ENCODE data around the gene CKLF. TPM values are rescaled to one million over a fixed set of nuclear protein-coding genes. Genes with fewer than 3 reads are reported as not detected.

The CKLF gene
- polyA plus RNA-seq, 3 donors, result 285 to 430 (median 374) TPM

DNA sequence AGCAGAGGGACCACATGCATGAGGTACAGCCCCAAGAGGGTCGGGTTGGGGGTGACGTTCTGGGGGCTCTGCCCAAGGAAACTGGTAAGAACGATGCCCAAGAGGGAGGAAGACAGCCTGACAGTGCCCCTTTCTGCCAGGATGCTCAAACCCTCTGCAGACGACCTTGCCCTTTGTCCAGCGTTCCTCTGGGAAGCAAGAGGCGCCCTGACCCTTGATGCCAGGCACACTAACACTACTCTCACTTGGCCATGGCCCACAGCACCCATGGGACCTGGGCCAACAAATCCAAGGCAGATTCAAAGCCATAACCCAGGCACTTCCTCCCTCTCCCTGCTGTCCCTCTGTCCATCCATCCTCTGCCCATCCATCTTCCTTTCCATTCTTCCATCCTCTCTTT is 22.9 kb upstream of the CKLF start:
- Histone ChIP-seq H3K4me2 (replicated peaks; ENCODE audit: extremely low read depth, low read length, poor library complexity, severe bottlenecking) (no peak overlapping the region), H4K20me1 (ENCODE audit: insufficient read depth, low read length) (no peaks in the 10 kb centered on the region), H3K27me3 (ENCODE audit: control insufficient read depth in 2 of 2, insufficient read depth in 2 of 2, low read length in 2 of 2) (no peaks in the 10 kb centered on the region), H3K36me3 (replicated peaks in 1 of 2; ENCODE audit: control insufficient read depth in 1 of 2, insufficient read depth in 2 of 2, low read length in 2 of 2) (peaks cover 50 to 59% of the 10 kb centered on the region in 2 donors), H3K4me3 (replicated peaks in 1 of 3; ENCODE audit: low read depth in 2 of 3, low read length in 3 of 3) (no peak overlapping the region), H3K27ac (ENCODE audit: low read depth in 1 of 2, low read length in 2 of 2) (no peak overlapping the region), H2AFZ (ENCODE audit: insufficient read depth, low read depth, low read length, poor library complexity, severe bottlenecking) (no peak overlapping the region), H3K9ac (ENCODE audit: insufficient read depth, low read length, poor library complexity, severe bottlenecking) (no peak overlapping the region), H3K4me1 (ENCODE audit: control insufficient read depth in 1 of 2, insufficient read depth in 2 of 2, low read length in 2 of 2) (peaks cover 31 to 36% of the 10 kb centered on the region in 2 donors), H3K79me2 (ENCODE audit: insufficient read depth, low read length) (no peaks in the 10 kb centered on the region), H3K9me3 (replicated peaks in 1 of 2; ENCODE audit: control insufficient read depth in 1 of 2, insufficient read depth in 1 of 2, low read length in 2 of 2) (no peaks in the 10 kb centered on the region)
- DNase-seq, result no peak
- Mint-ChIP-seq H3K4me1 (peaks cover 40% of the 10 kb centered on the region), H3K36me3 (peaks cover 76 to 84% of the 10 kb centered on the region in 2 donors), H3K9me3 (peaks cover 0 to 2% (median 0%) of the 10 kb centered on the region in 7 donors), H3K27ac (peak overlapping the region in 2 of 7 donors; percentile 16 to 31), H3K4me3 (no peak overlapping the region), H3K27me3 (ENCODE audit: low read depth in 3 of 3) (peaks cover 0 to 3% (median 0%) of the 10 kb centered on the region in 3 donors)
- TF ChIP-seq, protein P1, sequence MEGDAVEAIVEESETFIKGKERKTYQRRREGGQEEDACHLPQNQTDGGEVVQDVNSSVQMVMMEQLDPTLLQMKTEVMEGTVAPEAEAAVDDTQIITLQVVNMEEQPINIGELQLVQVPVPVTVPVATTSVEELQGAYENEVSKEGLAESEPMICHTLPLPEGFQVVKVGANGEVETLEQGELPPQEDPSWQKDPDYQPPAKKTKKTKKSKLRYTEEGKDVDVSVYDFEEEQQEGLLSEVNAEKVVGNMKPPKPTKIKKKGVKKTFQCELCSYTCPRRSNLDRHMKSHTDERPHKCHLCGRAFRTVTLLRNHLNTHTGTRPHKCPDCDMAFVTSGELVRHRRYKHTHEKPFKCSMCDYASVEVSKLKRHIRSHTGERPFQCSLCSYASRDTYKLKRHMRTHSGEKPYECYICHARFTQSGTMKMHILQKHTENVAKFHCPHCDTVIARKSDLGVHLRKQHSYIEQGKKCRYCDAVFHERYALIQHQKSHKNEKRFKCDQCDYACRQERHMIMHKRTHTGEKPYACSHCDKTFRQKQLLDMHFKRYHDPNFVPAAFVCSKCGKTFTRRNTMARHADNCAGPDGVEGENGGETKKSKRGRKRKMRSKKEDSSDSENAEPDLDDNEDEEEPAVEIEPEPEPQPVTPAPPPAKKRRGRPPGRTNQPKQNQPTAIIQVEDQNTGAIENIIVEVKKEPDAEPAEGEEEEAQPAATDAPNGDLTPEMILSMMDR (IDR thresholded peaks at IDR 0.05), result no peak
- WGBS (ENCODE audit: insufficient coverage), result 99% methylated on average over 6 of the region's 6 CpGs
- intact Hi-C loops (cut with micrococcal nuclease), result loop anchor here in 1 of 2 donors (10.0 kb wide), 1 partner anchor 1555 kb away; the partner anchor contains the start of gene NFATC3

DNA sequence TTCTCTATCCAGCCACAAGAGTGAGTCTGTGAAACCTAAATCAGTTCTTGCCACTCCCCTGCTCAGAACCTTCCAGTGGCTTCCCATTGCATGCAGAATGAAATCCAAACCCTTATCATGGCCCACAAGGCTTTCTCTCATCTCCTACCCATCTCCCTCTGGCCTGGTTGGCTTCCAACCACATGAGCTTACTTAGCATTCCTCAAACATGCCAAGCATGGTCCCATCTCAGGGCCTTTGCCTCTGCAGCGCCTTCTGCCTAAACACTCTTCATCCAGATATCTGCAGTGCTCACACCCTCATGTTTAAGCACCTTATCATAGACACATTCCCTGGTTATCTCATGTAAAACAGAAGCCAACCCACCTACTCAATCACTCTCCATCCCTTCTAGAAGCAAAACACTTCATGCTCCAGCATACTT is 18.0 kb upstream of the CKLF start:
- H3K4me1 Mint-ChIP-seq, result peaks cover 7% of the 10 kb centered on the region
- H3K4me3 ChIP-seq (replicated peaks in 1 of 3; ENCODE audit: low read depth in 2 of 3, low read length in 3 of 3), result no peak overlapping the region
- H3K9me3 ChIP-seq (replicated peaks in 1 of 2; ENCODE audit: control insufficient read depth in 1 of 2, insufficient read depth in 1 of 2, low read length in 2 of 2), result no peaks in the 10 kb centered on the region
- no peak for DNase-seq
- H3K27ac Mint-ChIP-seq, result peak overlapping the region in 2 of 7 donors; percentile 50 to 75
- H3K9me3 Mint-ChIP-seq, result no peaks in the 10 kb centered on the region
- H3K27me3 ChIP-seq (ENCODE audit: control insufficient read depth in 2 of 2, insufficient read depth in 2 of 2, low read length in 2 of 2), result no peaks in the 10 kb centered on the region
- peaks cover 0 to 3% (median 0%) of the 10 kb centered on the region in 3 donors for H3K27me3 Mint-ChIP-seq (ENCODE audit: low read depth in 3 of 3)
- H3K4me1 ChIP-seq (ENCODE audit: control insufficient read depth in 1 of 2, insufficient read depth in 2 of 2, low read length in 2 of 2), result no peaks in the 10 kb centered on the region
- H3K36me3 ChIP-seq (replicated peaks in 1 of 2; ENCODE audit: control insufficient read depth in 1 of 2, insufficient read depth in 2 of 2, low read length in 2 of 2), result peaks cover 66 to 90% of the 10 kb centered on the region in 2 donors
- H4K20me1 ChIP-seq (ENCODE audit: insufficient read depth, low read length), result no peaks in the 10 kb centered on the region
- no peaks in the 10 kb centered on the region for H3K79me2 ChIP-seq (ENCODE audit: insufficient read depth, low read length)
- peaks cover 87 to 94% of the 10 kb centered on the region in 2 donors for H3K36me3 Mint-ChIP-seq
- H2AFZ ChIP-seq (ENCODE audit: insufficient read depth, low read depth, low read length, poor library complexity, severe bottlenecking), result no peak overlapping the region
- intact Hi-C loops (cut with micrococcal nuclease), result no loop called here
- no peak overlapping the region for H3K9ac ChIP-seq (ENCODE audit: insufficient read depth, low read length, poor library complexity, severe bottlenecking)
- no peak overlapping the region for H3K4me2 ChIP-seq (replicated peaks; ENCODE audit: extremely low read depth, low read length, poor library complexity, severe bottlenecking)
- no peak overlapping the region for H3K4me3 Mint-ChIP-seq
- TF ChIP-seq, protein P1 (IDR thresholded peaks at IDR 0.05), result no peak
- H3K27ac ChIP-seq (ENCODE audit: low read depth in 1 of 2, low read length in 2 of 2), result no peak overlapping the region
- 100% methylated on average over 1 of the region's 1 CpG for WGBS (ENCODE audit: insufficient coverage)

Measured in CD14-positive monocyte (primary cell).